PFSK-1 (cell line): ENCODE data around the gene PSEN2.

Source experiments
- POLR2AphosphoS5 ChIP-seq: IDR thresholded peaks from 2 replicates; pipeline ENCODE4 v1.6.1; 2012; ENCODE audit warnings: low read depth, mild to moderate bottlenecking, control low read depth, low read length, moderate library complexity
- SIN3A ChIP-seq: IDR thresholded peaks from 2 replicates; pipeline ENCODE4 v1.6.1; 2012; ENCODE audit warnings: mild to moderate bottlenecking, low read length, moderate library complexity, borderline replicate concordance; ENCODE audit not compliant: insufficient read depth
- TAF1 ChIP-seq: IDR thresholded peaks from 2 replicates; pipeline ENCODE4 v1.6.1; 2012; ENCODE audit warnings: low read length, control low read depth, borderline replicate concordance; ENCODE audit not compliant: insufficient read depth

GRCh38 chr1:226945106-226945857 is 74.9 kb downstream of the PSEN2 start:
- TF ChIP-seq TAF1: no peak
- no peak for TF ChIP-seq POLR2AphosphoS5
- TF ChIP-seq SIN3A: no peak
